Stimulated activated CD4-positive, alpha-beta T cell treated with anti-CD3 and anti-CD28 coated beads, Interleukin-4, amount 100 ng/mL, for 24 hours (primary cell): ENCODE results near the gene DDR1.
"Not testable (repeated sequence)": the region's sequence is repeated elsewhere in the genome, so short reads cannot be mapped to it uniquely, and the experiment has no call there.

ENCODE experiments used
- DNase-seq: peaks from one replicate; pipeline ENCODE4 v3.0.0-alpha.2; 2020

The DDR1 gene

DNA sequence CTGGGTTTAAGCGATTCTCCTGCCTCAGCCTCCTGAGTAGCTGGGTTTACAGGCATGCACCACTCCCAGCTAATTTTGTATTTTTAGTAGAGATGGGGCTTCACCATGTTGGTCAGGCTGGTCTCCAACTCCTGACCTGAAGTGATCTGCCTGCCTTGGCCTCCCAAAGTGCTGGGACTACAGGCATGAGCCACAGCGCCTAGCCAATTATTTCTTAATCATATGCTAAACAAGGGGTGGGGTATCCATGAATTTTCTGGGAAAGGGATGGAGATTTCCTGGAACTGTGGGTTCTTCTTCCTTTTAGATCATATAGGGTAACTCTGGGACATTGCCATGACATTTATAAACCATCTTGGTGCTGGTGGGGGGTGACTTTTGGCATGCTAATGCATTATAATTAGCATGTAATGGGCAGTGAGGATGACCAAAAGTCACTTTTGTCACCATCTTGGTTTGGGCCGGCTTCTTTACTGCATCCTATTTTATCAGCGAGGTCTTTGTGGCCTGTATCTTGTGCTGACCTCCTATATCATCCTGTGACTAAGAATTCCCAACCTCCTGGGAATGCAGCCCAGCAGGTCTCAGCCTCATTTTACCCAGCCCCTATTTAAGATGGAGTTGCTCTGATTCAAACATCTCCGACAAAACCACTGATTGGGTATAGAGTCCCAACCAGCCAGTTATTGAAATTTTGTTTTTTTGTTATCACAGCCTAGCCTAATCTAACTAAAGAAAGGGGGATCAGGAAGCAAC, 29.9 kb upstream of the DDR1 start:
- DNase-seq, result no peak

DNA sequence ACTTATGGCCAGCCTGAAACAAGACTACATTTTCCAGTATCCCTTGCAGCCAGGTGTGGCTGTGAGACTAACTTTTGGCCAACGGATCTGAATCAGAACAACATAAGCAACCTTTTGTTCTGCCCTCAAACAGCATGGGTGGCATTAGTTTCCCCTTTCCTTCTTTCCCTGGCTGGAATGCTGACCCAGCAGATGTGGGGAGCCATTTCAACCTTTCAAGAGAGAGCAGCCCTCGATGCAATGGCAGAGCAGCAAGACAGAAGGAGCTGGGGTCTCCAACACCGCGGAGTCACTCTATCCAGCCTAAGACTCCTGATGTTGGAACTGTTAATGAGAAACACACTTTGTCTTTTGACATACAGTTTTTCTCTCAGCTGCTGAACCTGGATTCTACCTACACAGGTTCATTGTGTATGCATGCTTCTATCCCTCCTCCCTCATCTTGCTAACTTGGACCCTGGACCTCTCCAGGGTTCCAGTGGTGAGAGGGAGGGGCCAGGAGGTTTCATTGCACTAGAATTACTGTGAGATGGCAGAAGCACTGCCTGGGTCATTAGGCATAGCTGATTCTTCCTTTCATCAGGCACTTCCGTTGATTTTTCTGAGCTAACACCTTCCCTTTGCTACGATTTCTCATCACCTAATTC, 28.8 kb upstream of the DDR1 start:
- DNase-seq, result no peak

- no peak for DNase-seq
These were observed 27.2 kb upstream of the DDR1 start for GRCh38 chr6:30857112-30857511.

- no peak for DNase-seq
These were observed 26.8 kb upstream of the DDR1 start for GRCh38 chr6:30857549-30857948.

- DNase-seq, result not testable (repeated sequence)
These were observed 24.6 kb upstream of the DDR1 start for GRCh38 chr6:30859726-30860125.

DNA sequence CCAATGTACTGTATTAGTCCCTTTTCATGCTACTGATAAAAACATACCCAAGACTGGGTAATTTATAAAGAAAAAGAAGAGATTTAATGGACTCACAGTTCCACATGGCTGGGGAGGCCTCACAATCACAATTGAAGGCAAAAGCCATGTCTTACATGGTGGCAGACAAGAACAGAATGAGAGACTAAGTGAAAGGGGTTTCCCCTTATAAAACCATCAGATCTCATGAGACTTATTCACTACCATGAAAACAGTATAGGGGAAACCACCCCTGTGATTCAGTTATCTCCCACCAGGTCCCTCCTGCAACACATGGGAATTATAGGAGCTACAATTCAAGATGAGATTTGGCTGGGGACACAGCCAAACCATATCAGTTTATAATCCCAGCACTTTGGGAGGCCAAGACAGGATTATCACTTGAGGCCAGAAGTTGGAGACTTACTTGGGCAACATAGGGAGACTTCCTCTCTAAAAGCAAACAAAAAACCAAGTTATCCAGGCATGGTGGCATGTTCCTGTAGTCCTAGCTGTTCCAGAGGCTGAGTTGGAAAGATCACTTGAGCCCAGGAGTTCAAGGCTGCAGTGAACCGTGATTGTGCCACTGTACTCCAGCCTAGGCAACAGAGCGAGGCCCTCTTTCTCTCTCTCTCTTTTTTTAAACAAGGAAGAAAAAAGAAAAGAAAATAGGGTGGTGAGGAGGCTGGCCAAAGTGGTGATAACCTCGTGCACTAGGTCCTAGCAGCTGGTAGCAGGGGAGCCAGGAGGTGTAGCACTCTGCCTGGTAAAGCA, 22.9 kb upstream of the DDR1 start:
- no peak for DNase-seq

- DNase-seq, result no peak
These were observed 22.0 kb upstream of the DDR1 start for GRCh38 chr6:30862156-30862875.

DNA sequence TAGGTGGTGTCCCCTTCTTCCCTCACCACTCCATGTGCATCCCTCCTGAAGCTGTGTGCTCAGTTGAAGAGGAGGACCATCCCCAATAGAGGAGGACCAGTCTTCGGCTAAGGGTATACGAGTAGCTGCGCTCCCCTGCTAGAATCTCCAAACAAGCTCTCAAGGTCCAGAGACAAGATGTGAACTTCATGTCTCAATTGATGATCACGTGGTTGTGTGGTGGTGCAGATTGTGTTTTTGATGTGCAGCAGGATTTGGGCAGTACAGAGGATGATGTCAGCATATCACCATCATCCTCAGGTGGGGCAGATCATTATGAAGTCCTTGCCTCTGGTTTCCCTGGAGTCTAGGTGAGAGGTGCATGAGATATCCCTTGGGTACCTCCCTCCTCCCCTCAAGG, 20.0 kb upstream of the DDR1 start:
- no peak for DNase-seq

DNA sequence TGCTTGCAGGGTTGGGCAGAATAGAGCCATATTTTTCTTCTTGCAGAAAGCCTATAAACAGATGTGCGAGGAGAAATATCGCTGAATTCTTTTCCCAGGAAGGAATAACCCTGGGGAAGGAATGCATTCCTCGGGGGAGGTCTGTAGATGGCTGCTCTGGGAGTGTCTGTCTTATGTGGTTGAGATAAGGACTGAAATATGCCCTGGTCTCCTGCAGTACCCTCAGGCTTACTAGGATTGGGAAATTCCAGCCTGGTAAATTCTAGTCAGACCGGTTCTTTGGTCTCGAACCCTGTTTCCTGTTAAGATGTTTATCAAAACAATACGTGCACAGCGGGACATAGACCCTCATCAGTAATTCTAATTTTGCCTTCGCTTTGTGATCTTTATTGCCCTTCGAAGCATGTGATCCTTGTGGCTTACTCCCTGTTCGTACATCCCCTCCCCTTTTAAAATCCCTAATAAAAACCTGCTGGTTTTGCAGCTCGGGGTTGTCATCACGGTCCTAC, 15.0 kb upstream of the DDR1 start:
- not testable (repeated sequence) for DNase-seq

- no peak for DNase-seq
These were observed 13.8 kb upstream of the DDR1 start for GRCh38 chr6:30870546-30870945.

DNA sequence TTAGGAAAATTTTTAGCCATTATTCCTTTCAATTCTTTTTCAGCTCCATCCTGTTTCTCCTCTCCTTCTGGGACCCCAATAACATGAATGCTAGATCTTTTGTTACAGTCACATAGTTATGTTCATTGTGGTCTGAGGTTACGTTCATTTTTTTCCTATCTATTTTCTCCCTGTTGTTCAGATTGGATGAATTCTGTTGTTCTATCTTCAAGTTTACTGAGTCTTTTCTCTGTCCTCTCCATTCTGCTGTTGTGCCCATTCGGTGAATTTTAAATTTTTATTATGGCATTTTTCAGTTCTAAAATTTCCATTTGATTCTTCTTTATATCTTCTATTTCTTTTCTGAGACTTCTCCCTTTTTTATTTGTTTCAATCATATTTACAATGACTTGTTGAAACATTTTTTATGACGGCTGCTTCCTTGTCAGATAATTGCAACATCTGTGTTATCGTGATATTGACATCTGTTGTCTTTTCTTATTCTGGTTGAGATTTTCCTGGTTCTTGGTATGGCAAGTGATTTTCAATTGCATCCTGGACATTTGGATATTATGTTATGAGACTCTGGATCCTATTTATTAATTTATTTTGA, 12.6 kb upstream of the DDR1 start:
- DNase-seq, result no peak

GRCh38 chr6:30873137-30873640, 11.1 kb upstream of the DDR1 start:
- DNase-seq, result no peak

- not testable (repeated sequence) for DNase-seq
These were observed 10.5 kb upstream of the DDR1 start for GRCh38 chr6:30873795-30874194.

GRCh38 chr6:30875244-30876038, 8.9 kb upstream of the DDR1 start:
- no peak for DNase-seq

DNA sequence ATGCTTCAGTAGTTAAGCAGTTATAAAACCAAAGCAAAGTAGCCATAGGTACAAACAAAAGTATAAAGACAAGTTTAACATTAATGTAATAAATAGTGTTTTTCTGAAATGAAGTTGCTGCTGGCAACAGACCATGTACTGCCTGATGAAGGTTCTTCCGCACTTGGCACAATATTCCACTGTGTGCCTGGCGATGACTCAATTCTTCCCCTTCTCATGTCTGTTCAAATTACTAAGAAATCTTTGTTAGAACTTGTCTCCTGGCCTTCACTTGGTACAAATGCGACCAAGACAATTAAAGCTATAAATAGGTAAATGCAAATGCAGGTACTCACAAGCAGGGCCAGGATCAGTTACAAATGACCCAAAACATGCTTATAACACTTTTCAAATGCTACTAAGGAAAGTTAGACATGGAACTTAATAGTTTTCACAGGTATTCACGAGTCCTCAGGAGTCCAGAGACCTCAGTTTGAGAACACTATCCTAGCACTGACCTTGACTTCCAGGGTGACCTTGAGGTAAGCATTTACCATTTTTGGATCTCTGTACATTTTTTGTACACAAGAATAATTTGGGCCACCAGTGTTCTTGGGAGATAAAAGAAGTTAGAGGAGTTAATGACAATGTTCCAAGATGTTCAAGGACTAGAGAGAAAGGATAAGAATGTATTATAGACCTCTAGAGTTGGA, 8.1 kb upstream of the DDR1 start:
- DNase-seq, result no peak

DNA sequence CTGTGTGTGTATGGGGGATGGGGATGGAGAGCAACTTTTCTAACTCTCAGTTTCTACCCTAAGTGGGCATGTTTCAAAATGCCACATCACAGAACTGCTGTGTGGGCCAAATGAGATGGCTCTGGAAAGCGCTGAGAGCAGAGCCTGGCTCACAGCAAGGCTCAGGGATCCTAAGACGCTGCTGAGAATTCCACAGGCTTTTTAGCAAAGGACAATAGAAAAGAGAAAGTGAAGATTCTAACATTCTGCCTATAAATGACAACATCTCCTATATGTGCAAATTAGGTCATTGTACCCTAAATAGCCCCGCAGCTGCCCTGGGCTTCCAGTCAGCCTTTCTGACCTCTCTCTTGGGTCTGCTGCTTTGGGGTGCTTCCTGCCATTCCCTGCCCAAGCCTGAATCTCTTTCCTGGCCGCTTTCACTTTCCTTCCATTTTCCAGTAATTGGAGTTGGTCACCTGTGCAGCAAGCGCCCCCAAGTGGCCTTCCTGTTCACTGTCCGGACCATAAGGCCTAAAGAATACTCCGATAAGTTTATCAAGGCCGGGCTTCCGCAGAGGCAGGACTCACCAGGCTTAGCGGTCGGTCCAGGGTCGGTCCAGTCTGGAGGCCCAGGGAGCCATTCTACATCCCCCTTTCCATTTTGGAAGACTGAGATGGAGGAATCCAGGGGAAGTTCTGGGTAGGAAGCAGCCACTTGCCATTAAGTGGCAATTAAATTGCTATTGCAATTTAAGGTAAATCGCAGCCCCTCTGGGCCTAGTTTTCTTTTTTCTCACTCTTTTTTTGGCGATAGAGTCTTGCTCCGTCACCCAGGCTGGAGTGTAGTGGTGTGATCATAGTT, 6.7 kb upstream of the DDR1 start:
- DNase-seq, result peak; percentile 78

GRCh38 chr6:30879684-30880427, 4.5 kb upstream of the DDR1 start:
- DNase-seq, result no peak

DNA sequence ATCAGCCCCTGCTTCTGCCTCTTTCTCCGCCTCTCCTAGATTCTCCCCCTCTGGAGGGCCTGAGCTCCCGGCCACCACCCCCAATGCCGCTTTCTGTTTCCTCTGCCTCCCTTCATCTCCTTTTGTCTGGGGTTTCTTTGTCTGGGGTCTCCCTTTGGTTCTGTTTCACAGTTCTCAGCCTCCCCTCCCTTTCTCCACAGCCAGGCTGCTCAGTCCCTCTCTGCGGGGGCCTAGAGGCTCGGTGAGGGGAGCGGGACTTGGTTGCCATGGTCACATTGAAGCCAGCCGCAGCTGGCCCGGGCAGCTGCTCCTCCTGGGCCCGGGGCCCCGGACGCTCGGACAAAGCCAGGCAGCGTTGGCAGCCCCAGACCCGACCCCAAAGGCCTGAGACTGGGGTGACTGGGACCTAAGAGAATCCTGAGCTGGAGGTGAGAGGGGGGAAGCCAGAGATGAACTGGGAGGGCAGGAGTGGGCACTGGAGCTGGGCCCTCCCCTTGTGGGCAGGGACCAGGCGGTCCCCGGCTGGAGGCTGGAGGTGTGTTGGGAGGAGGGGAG, 3.5 kb upstream of the DDR1 start:
- DNase-seq, result no peak
